Activated B cell treated with CpG ODN at 0.5 μM for 24 hours (primary cell): ENCODE measurements around the gene STRN3. TPM values are rescaled to one million over a fixed set of nuclear protein-coding genes. Genes with fewer than 3 reads are reported as not detected.

ENCODE experiments used
- ATAC-seq: fragments of 200-7000 bp; cut with Tn5 transposase; one replicate; pipeline ENCODE4 v1.10.0; 2021; ENCODE audit warnings: low read depth, mild to moderate bottlenecking, moderate library complexity
- CTCF ChIA-PET: fragments of 350-600 bp; sonication (Branson Sonifier 250); formaldehyde crosslinking; loops from one replicate; lab custom pipeline; 2021; ENCODE audit warnings: antibody characterized with exemption; lab: Charles Lee
- POLR2A ChIA-PET: fragments of 350-600 bp; sonication (Branson Sonifier 250); formaldehyde crosslinking; loops from one replicate; lab custom pipeline; 2021; ENCODE audit warnings: antibody characterized with exemption; lab: Charles Lee
- DNase-seq: peaks from one replicate; pipeline ENCODE4 v3.0.0; 2022
- H3K27ac Mint-ChIP-seq: one replicate; pipeline ENCODE4 v1.8.0; 2020; ENCODE audit warnings: mixed read lengths
- H3K27me3 Mint-ChIP-seq: one replicate; pipeline ENCODE4 v1.8.0; 2021; ENCODE audit warnings: mixed read lengths
- H3K36me3 Mint-ChIP-seq: one replicate; pipeline ENCODE4 v1.8.0; 2021; ENCODE audit warnings: low read depth, mixed read lengths
- H3K4me1 Mint-ChIP-seq: one replicate; pipeline ENCODE4 v1.8.0; 2021; ENCODE audit warnings: mixed read lengths
- H3K4me3 Mint-ChIP-seq: one replicate; pipeline ENCODE4 v1.8.0; 2020; ENCODE audit warnings: mild to moderate bottlenecking, mixed read lengths
- H3K9me3 Mint-ChIP-seq: one replicate; pipeline ENCODE4 v1.8.0; 2020; ENCODE audit warnings: mixed read lengths
- CTCF ChIP-seq: fragments of 200-600 bp; IDR thresholded peaks from one replicate; pipeline ENCODE4 v1.8.0; 2022; ENCODE audit warnings: antibody characterized with exemption, mild to moderate bottlenecking
- intact Hi-C: fragments of 100-400 bp; cut with micrococcal nuclease; formaldehyde crosslinking; loops from one replicate; pipeline ENCODE4 v1.15.1; 2024
- total RNA-seq: library from RNA; stranded (reverse); gene quantifications from 2 replicates; pipeline ENCODE4 v1.2.3, GENCODE V29; 2022

STRN3 gene
- total RNA-seq = 27.2 and 31.0 TPM in 2 replicates

GRCh38 chr14:31026077-31026449 is at the start of gene STRN3:
Gene STRN3, minus strand, starts transcription at chr14:31026379. Its CDS starts 194 bp downstream, at chr14:31026185.
- H3K27ac Mint-ChIP-seq = peak within 1 kb of the TSS; percentile 95
- H3K4me3 Mint-ChIP-seq = peak within 1 kb of the TSS; percentile 99
- intact Hi-C loops = loop anchor here (1.0 to 10.0 kb wide), 10 partner anchors 57 to 1176 kb away; partner anchors contain the start of genes ARHGAP5, COCH, DTD2 and G2E3
- H3K4me1 Mint-ChIP-seq = peaks cover 39% of the 10 kb centered on the region
- no peak for ATAC-seq
- no peaks in the 10 kb centered on the region for H3K27me3 Mint-ChIP-seq
- no peak for DNase-seq
- TF ChIP-seq CTCF = no peak
- CTCF ChIA-PET = interaction anchor here (1.1 to 1.2 kb wide), 3 partner anchors 46 to 182 kb away, joined by 3 to 5 read pairs (median 5); partner anchors contain the start of gene HECTD1
- POLR2A ChIA-PET = interaction anchor here (0.6 to 2.8 kb wide), 15 partner anchors 8 to 1177 kb away, joined by 3 to 38 read pairs (median 5); partner anchors contain the start of genes DTD2, HEATR5A, HECTD1 and RNU6-8
- peaks cover 20% of the 10 kb centered on the region for H3K36me3 Mint-ChIP-seq
- H3K9me3 Mint-ChIP-seq = no peaks in the 10 kb centered on the region

GRCh38 chr14:31075144-31075543 is 49.0 kb upstream of the STRN3 start:
- CTCF ChIA-PET = interaction anchor here (1.1 to 1.9 kb wide), 2 partner anchors 8 to 96 kb away, joined by 3 to 8 read pairs; no protein-coding TSS in a partner anchor

GRCh38 chr14:31071151-31071550 is 45.0 kb upstream of the STRN3 start:
- intact Hi-C loops = no loop called here
- DNase-seq = no peak
- H3K4me3 Mint-ChIP-seq = no peak overlapping the region
- CTCF ChIA-PET = no interaction called here
- no peak overlapping the region for H3K27ac Mint-ChIP-seq
- ATAC-seq = no peak
- H3K4me1 Mint-ChIP-seq = no peaks in the 10 kb centered on the region
- no peaks in the 10 kb centered on the region for H3K27me3 Mint-ChIP-seq
- TF ChIP-seq CTCF = no peak
- POLR2A ChIA-PET = no interaction called here
- H3K9me3 Mint-ChIP-seq = peaks cover 5% of the 10 kb centered on the region
- peaks cover 57% of the 10 kb centered on the region for H3K36me3 Mint-ChIP-seq

More at GRCh38 chr14:31075144-31075543, 49.0 kb upstream of the STRN3 start:
- Mint-ChIP-seq H3K36me3 (peaks cover 47% of the 10 kb centered on the region), H3K9me3 (peaks cover 5% of the 10 kb centered on the region), H3K27ac (no peak overlapping the region), H3K4me3 (no peak overlapping the region), H3K27me3 (no peaks in the 10 kb centered on the region), H3K4me1 (no peaks in the 10 kb centered on the region)
- no peak for TF ChIP-seq CTCF
- ATAC-seq (no peak), DNase-seq (no peak)
- intact Hi-C loops = no loop called here
- POLR2A ChIA-PET = no interaction called here

GRCh38 chr14:31070431-31070830 is 44.3 kb upstream of the STRN3 start:
- CTCF ChIA-PET = interaction anchor here (1.1 kb wide), 1 partner anchor 12 kb away, joined by 3 read pairs; no protein-coding TSS in a partner anchor
- Mint-ChIP-seq H3K27ac (no peak overlapping the region), H3K27me3 (no peaks in the 10 kb centered on the region), H3K9me3 (peaks cover 5% of the 10 kb centered on the region), H3K4me1 (no peaks in the 10 kb centered on the region), H3K36me3 (peaks cover 54% of the 10 kb centered on the region), H3K4me3 (no peak overlapping the region)
- TF ChIP-seq CTCF = no peak
- intact Hi-C loops = no loop called here
- DNase-seq (no peak), ATAC-seq (no peak)
- POLR2A ChIA-PET = no interaction called here

- ATAC-seq = no peak
- Mint-ChIP-seq H3K27me3 (no peaks in the 10 kb centered on the region), H3K4me3 (no peak overlapping the region), H3K9me3 (no peaks in the 10 kb centered on the region), H3K4me1 (no peaks in the 10 kb centered on the region), H3K27ac (no peak overlapping the region), H3K36me3 (peaks cover 48% of the 10 kb centered on the region)
- intact Hi-C loops = no loop called here
- TF ChIP-seq CTCF = no peak
- no peak for DNase-seq
- ChIA-PET POLR2A (no interaction called here), CTCF (no interaction called here)
Measured at GRCh38 chr14:31069343-31069742, 43.2 kb upstream of the STRN3 start.
